ENCODE results near the gene MDN1. TPM values are rescaled to one million over a fixed set of nuclear protein-coding genes. Genes with fewer than 3 reads are reported as not detected.

Gene MDN1
- total RNA-seq, 1 donor from 2014 or later = 22.9 TPM

DNA sequence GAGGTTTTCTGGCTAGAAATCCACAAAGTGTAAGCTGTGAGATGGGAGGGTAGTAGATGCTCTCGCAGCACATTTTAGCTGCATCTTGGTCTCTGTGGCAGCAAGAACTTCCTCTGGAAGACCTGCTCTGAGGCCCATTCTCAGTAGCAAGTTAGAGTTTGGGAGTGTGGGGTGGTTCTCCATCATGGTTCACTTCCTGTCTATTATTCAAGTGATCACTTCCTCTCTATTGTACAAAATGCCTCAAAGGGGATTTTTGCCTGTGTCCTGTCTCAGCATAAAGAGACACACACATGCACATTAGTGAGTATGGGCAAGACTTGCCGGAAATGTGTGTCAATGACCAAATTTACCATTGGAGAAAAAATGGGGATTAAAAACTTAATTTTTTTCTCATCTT, 223.5 kb downstream of the MDN1 start:
- Histone ChIP-seq H3K27ac (replicated peaks) (no peak overlapping the region), H3K9me3 (replicated peaks) (no peaks in the 10 kb centered on the region), H3K27me3 (ENCODE audit: low read depth) (no peaks in the 10 kb centered on the region), H3K4me1 (peaks cover 31% of the 10 kb centered on the region), H3K4me3 (no peak overlapping the region), H3K36me3 (no peaks in the 10 kb centered on the region)
- TF ChIP-seq, protein P1, sequence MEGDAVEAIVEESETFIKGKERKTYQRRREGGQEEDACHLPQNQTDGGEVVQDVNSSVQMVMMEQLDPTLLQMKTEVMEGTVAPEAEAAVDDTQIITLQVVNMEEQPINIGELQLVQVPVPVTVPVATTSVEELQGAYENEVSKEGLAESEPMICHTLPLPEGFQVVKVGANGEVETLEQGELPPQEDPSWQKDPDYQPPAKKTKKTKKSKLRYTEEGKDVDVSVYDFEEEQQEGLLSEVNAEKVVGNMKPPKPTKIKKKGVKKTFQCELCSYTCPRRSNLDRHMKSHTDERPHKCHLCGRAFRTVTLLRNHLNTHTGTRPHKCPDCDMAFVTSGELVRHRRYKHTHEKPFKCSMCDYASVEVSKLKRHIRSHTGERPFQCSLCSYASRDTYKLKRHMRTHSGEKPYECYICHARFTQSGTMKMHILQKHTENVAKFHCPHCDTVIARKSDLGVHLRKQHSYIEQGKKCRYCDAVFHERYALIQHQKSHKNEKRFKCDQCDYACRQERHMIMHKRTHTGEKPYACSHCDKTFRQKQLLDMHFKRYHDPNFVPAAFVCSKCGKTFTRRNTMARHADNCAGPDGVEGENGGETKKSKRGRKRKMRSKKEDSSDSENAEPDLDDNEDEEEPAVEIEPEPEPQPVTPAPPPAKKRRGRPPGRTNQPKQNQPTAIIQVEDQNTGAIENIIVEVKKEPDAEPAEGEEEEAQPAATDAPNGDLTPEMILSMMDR (IDR thresholded peaks at IDR 0.05; ENCODE audit: borderline replicate concordance) = no peak
- intact Hi-C loops (cut with micrococcal nuclease) = no loop called here
- DNase-seq = no peak

Other genes starting within 250 kb of the MDN1 start
- gene LYRM2, start 181.0 kb downstream of the MDN1 start, total RNA-seq = 41.3 TPM
- gene CASP8AP2, start 10.1 kb upstream of the MDN1 start, total RNA-seq = 13.2 TPM
- gene GJA10, start 74.7 kb upstream of the MDN1 start, total RNA-seq = not detected